Dedifferentiated amniotic fluid mesenchymal stem cell (primary cell): Measurements from ENCODE around the gene FAM81B.

Experiments
- DNase-seq: peaks from one replicate; pipeline ENCODE4 v3.0.0-alpha.2; 2016; ENCODE audit errors: extremely low spot score

The FAM81B gene

DNA sequence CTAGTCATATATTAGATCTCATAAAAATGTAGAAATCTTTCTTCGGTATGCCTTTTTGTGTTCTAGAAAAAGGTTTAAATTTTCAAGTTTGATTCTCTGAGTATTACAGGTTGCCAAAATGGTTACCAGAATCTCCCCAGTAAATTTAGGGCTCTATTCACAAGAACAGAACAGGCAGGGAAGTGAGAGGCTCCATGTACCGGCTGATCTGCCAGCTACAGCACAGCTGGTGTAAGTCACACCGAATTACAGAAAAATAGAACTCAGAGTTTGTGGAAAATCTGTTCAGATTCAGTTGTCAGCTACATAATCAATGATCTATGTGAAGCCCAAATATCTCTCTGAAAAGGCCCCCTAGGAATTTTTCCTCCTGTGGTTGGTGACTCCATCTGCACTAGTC is 10.5 kb downstream of the FAM81B start:
- DNase-seq, result no peak

- DNase-seq, result no peak
These were observed 12.8 kb downstream of the FAM81B start for GRCh38 chr5:95403996-95404395.

GRCh38 chr5:95406426-95407090 is 15.4 kb downstream of the FAM81B start:
- no peak for DNase-seq

GRCh38 chr5:95410279-95410678 is 19.1 kb downstream of the FAM81B start:
- DNase-seq, result no peak

- DNase-seq, result no peak
These were observed 20.3 kb downstream of the FAM81B start for GRCh38 chr5:95411474-95411873.

GRCh38 chr5:95414451-95414850 is 23.3 kb downstream of the FAM81B start:
- no peak for DNase-seq

GRCh38 chr5:95417971-95418370 is 26.8 kb downstream of the FAM81B start:
- no peak for DNase-seq

DNA sequence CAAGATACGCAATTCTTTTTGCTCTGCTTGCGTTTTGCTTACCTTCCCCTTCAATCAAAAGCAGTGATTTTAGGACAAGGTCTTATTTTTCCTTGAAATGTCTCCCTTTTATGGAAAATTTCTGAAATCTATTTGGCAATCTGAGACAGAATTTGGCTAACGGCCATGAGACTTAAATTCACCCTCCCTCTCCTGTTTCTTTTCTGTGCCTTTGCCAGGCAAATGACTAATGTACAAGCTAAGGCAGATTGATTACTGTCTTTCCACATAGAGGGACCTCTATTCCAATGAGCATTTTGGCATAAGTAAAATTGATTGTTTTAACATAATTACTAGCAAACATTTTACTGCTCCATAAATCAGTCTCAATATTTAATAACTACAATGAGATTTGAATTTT is 31.7 kb downstream of the FAM81B start:
- no peak for DNase-seq

DNA sequence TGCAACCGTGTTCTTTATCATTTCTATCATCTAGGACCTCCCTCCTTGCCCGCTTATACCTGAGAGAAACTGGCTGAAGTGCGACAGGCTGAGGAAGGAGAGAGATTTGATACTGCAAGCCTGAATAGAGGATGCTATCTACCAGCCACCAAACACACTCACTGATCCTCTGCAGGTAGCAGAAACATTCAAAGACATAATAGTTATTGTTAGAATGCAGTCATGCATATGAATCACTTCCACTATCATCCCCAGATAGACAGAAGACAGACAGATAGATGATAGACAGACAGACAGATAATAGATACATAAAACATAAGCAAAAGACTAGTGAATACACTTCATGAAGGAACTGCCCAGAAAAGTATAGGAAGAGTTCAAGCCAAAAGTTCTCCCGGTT is 32.9 kb downstream of the FAM81B start:
- DNase-seq, result no peak

DNA sequence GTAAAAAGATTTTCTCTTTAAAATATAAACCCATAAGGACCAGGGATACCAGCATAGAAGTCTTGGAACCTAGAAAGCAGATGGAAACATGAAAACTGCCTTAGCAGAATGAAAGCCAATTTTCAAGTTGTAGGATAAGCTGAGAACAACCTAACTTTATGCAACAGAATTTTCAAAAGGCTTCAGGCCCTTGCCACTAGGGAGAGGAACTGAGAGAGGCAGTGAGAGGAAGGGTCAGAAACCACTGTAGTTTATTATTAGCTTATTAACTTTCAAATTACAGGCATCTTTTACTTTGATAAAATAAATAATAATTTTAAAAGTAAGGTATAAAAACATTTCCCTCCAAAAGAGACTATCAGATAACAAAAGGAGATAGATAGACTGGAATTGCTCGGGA is 33.4 kb downstream of the FAM81B start:
- DNase-seq, result no peak

GRCh38 chr5:95426227-95426626 is 35.1 kb downstream of the FAM81B start:
- no peak for DNase-seq

GRCh38 chr5:95432779-95433178 is 41.6 kb downstream of the FAM81B start:
- no peak for DNase-seq

DNA sequence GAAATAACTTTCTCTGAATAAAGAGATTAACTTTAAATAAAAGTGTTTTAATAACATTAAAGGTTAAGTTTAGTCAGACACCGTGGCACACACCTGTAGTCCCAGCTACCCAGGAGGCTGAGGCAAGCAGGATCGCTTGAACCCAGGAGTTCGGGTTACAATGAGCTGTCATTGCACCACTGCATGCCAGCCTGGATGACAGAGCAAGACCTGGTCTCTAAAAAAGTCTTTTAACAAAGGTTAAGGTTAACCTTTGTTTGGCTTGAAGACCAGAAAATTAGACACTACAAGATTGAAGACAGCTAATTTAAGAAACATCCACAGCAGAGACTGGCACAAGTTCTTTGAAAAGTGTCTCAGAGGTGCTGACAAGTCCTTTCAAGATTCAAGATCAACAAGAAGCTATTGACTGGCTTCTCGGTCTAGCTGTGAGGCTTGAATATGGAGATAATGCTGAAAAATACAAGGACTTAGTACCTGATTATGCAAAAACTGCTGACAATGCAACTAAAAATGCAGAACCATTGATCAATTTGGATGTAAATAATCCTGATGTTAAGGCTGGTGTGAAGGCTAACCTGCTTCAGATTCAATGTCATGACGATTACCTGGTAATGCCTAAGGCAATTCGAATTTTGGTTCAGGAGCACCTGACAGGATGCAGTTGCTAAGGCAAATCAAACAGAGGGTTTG is 48.8 kb downstream of the FAM81B start:
- no peak for DNase-seq

DNA sequence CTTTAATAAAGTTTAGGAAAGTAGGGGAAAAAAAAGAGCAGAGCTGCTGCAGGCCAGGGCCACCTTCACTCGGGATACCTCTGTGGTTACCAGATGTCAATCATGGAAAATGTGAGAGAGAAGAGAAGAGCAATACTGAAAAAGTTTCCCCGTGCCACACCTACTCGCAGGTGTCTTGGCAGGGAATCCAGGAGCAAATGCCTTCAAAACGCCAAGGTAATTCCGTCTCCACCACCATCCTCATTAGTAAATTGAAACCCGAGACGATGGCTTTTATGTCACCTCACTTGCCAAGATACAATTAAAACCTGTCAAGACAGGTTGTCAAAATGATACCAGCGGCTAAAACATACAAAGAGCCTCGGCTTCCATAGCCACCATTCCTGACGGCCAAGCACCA is 49.7 kb downstream of the FAM81B start:
- DNase-seq, result no peak

DNA sequence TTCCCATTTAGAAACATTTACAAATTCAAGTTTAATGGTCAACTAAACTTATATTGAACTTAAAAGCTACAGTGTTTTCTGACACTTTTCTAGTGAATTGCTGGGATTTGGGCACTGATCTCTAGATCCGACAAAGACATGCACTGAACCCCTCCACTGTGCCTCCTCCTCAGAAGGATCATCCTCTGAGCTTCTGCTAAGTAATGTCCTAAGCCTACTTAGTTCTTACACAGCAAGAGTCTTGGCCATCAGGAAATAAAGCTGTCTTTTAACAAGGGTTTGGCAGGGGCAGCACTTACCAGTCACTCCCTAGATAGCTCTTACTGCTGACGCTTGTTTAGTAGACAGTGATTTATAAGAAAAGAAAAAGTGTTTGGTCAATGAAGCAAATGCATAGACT is 50.5 kb downstream of the FAM81B start:
- no peak for DNase-seq

- DNase-seq, result no peak
These were observed 54.3 kb downstream of the FAM81B start for GRCh38 chr5:95445442-95445841.

GRCh38 chr5:95445995-95446394 is 54.8 kb downstream of the FAM81B start:
- DNase-seq, result peak; percentile 57

- no peak for DNase-seq
These were observed 55.5 kb downstream of the FAM81B start for GRCh38 chr5:95446560-95447221.

GRCh38 chr5:95447961-95448360 is 56.8 kb downstream of the FAM81B start:
- DNase-seq, result no peak

DNA sequence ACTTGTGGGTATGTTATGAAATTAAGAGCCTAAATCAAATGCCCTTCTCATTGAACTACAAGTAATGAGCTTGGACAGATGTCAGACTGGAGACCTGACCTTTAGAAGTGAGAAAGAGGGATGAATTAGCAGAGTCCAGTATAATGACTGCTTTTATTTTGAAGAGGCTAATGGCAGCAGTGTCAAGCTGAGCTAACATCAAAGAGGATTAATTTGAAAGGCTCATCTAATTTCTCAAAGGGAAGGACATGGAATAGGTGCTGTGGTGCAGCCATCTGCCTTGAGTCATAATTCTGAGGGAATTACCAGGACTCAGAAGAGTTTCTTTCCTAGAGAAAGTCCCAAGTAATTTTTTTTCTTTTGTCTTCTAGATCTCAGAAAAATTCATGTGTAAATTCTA is 57.6 kb downstream of the FAM81B start:
- no peak for DNase-seq

- DNase-seq, result no peak
These were observed 58.3 kb downstream of the FAM81B start for GRCh38 chr5:95449460-95449859.

- DNase-seq, result no peak
These were observed 63.4 kb downstream of the FAM81B start for GRCh38 chr5:95454536-95454935.

GRCh38 chr5:95460665-95461064 is 69.5 kb downstream of the FAM81B start:
- DNase-seq, result no peak
